Prostate gland (tissue), 2 donors: ENCODE measurements around the gene UCK2.

Experiments used
- POLR2A ChIP-seq: fragments of 450-650 bp; IDR thresholded peaks from one replicate; pipeline ENCODE4 v1.6.1; 2016; ENCODE audit warnings: antibody characterized with exemption, mild to moderate bottlenecking
- POLR2AphosphoS5 ChIP-seq: sonication (generic); formaldehyde crosslinking; IDR thresholded peaks from one replicate; pipeline ENCODE4 v1.6.1; 2017; ENCODE audit warnings: antibody characterized with exemption
- TF ChIP-seq, protein P1 (sequence below), 4 experiments: fragments of 200-600 bp in 2 of 4; fragments of 450-650 bp in 2 of 4; sonication (generic) in 2 of 4; IDR thresholded peaks; 1 replicate in 3 of 4; 2 replicates in 1 of 4; pipeline ENCODE4 v1.5.1; 2016 to 2019; ENCODE audit warnings: antibody characterized with exemption in 4 of 4, mild to moderate bottlenecking in 2 of 4, moderate library complexity in 2 of 4

DNA sequence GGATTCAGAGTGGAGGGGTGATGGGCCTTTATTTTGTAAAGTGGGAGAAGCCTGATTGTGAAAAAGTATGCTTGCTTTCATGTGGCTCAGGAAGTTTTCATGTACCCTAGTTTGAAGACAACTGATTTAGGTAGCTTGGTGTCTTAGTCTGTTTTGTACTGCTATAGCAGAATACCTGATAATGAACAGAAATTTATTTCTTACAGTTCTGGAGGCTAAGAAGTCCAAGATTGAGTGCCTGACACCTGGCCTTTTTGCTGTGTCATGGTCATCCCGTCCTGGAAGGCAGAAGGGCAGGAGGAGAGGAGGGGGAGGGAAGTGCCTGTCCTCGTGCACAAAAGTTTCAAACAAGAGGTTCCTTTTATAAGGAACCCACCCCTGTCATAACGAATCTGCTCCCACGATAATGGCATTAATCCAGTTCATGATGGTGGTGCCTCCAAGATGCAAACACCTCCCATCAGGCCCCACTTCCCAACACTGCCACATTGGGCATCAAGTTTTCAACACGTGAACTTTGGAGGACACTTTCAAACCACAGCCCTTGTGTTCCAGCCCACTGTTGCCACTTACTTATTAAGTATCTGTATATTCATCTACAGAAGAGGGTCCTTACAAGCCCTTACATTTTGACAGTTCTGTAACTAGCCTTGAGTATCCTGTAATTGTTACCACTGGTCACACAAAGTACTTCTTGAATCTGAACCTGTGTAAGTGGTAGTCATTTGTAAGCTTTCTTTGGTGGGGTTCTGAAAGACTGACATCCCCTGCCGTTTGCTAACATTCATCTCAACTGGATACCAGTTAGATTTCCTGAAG is 9.5 kb downstream of the UCK2 start:
- TF ChIP-seq POLR2A: no peak
- TF ChIP-seq, protein P1, sequence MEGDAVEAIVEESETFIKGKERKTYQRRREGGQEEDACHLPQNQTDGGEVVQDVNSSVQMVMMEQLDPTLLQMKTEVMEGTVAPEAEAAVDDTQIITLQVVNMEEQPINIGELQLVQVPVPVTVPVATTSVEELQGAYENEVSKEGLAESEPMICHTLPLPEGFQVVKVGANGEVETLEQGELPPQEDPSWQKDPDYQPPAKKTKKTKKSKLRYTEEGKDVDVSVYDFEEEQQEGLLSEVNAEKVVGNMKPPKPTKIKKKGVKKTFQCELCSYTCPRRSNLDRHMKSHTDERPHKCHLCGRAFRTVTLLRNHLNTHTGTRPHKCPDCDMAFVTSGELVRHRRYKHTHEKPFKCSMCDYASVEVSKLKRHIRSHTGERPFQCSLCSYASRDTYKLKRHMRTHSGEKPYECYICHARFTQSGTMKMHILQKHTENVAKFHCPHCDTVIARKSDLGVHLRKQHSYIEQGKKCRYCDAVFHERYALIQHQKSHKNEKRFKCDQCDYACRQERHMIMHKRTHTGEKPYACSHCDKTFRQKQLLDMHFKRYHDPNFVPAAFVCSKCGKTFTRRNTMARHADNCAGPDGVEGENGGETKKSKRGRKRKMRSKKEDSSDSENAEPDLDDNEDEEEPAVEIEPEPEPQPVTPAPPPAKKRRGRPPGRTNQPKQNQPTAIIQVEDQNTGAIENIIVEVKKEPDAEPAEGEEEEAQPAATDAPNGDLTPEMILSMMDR (IDR thresholded peaks at IDR 0.05): no peak
- no peak for TF ChIP-seq POLR2AphosphoS5
